ENCODE measurements around the gene CDKL5.

The CDKL5 gene

DNA sequence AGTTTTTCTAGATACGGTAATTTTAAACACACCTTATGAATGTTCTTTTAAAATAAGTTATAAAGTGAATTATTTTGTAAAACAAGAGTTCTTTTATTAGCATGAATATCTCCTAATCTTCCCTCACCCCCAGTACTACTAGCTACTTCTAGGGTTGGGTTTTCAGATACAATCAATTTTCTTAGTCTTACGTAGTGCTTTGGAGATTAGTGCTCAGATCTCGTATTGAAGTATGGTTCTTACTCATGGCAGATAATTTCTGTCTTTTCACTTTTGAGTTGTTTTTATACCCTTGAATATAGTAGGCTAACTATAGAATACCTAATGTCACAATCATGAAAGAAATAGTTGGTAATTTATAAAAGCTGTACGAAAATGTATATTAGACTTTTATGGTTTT, 43.2 kb downstream of the CDKL5 start:
- H3K4me3 ChIP-seq (ENCODE audit: control insufficient read depth, low read depth, low read length) = no peak overlapping the region
- no peak for DNase-seq (ENCODE audit: low read depth)
- TF ChIP-seq, protein P1, sequence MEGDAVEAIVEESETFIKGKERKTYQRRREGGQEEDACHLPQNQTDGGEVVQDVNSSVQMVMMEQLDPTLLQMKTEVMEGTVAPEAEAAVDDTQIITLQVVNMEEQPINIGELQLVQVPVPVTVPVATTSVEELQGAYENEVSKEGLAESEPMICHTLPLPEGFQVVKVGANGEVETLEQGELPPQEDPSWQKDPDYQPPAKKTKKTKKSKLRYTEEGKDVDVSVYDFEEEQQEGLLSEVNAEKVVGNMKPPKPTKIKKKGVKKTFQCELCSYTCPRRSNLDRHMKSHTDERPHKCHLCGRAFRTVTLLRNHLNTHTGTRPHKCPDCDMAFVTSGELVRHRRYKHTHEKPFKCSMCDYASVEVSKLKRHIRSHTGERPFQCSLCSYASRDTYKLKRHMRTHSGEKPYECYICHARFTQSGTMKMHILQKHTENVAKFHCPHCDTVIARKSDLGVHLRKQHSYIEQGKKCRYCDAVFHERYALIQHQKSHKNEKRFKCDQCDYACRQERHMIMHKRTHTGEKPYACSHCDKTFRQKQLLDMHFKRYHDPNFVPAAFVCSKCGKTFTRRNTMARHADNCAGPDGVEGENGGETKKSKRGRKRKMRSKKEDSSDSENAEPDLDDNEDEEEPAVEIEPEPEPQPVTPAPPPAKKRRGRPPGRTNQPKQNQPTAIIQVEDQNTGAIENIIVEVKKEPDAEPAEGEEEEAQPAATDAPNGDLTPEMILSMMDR (IDR thresholded peaks at IDR 0.05; ENCODE audit: control insufficient read depth, insufficient read depth, low read depth, low read length, missing control alignments) = no peak

DNA sequence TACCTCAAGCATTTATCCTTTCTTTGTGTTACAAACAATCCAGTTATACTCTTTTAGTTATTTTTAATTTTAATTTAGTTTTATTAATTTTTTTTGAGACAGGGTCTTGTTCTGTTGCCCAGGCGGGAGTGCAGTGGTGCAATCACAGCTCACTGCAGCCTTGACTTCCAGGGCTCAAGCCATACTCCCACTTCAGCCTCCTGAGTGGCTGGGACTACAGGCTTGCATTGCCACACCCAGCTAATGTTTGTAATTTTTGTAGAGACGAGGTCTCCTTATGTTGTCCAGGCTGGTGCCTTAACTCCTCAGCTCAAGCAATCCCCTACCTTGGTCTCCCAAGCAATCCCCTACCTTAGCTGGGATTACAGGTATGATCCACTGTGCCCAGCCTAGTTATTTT, 45.9 kb downstream of the CDKL5 start:
- H3K4me3 ChIP-seq (ENCODE audit: control insufficient read depth, low read depth, low read length) = no peak overlapping the region
- TF ChIP-seq, protein P1 (IDR thresholded peaks at IDR 0.05; ENCODE audit: control insufficient read depth, insufficient read depth, low read depth, low read length, missing control alignments) = no peak
- DNase-seq (ENCODE audit: low read depth) = no peak

DNA sequence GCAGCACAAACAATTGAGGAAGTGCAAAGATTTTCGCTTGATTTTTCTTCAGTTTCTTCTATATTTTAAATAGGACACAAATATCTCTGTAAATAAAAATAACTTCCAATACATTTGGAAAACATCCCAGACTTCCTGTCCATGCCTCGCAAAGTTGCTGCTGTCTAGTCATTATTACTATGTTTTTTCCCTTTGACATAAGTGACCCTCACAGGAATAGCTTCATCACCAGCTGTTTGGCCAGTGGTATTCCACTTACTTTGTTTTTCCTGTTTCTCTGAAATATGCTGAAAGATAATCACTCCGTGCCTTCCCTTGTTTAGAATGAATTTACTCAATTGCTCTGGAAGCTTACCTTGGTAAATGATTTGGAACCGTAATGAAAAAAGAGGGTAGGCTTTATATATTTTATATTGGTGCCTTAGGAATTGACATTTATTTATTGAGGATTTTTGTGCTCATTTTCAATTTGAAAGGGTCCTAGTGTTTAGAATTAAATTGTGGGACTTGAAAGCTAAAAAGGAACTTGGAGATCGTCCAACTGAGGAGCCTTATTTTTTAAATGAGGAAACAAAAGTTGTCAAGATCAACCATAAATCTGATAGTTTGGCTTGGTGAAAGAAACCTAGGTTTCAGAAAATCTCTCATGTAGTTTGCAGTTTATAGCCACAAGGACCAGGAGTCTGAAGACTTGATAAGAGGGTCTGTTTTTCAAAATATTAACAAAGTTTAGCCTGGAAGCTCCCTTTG, 65.6 kb downstream of the CDKL5 start:
- DNase-seq (ENCODE audit: low read depth) = no peak
- H3K4me3 ChIP-seq (ENCODE audit: control insufficient read depth, low read depth, low read length) = no peak overlapping the region
- TF ChIP-seq, protein P1 (IDR thresholded peaks at IDR 0.05; ENCODE audit: control insufficient read depth, insufficient read depth, low read depth, low read length, missing control alignments) = no peak

DNA sequence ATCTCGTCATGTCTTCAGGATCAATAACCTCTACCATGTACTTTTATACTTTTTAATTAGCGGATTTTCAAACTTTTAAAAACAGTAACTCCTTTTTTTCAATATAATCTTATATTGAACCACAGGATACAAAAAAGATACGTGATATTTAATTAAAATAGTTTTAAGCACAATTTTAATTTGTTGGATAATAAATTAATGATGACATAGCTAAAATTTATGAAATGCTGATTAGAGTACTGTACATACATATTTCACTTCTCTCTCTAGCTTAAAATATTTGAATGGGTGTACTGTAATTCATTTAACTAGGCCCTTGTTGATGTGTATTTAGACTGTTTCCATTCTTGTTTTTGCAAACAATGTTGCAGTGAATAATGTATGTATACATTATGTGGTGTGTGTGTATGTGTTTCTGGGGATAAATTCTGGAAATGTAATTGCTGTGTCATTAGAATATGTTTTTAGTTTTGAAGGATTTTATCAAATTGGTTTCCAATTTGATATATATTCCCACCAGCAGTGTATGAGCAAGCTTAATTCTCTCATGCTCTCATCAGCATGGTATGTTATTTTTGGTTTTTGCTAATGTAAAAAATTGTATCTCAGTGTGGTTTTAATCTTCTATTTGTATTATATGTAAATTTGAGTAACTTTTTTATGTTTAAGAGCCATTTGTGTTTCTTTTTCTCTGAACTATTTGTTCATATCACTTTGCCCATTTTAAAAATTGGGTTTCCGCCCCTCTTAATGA, 66.4 kb downstream of the CDKL5 start:
- DNase-seq (ENCODE audit: low read depth) = no peak
- no peak overlapping the region for H3K4me3 ChIP-seq (ENCODE audit: control insufficient read depth, low read depth, low read length)
- TF ChIP-seq, protein P1 (IDR thresholded peaks at IDR 0.05; ENCODE audit: control insufficient read depth, insufficient read depth, low read depth, low read length, missing control alignments) = no peak

DNA sequence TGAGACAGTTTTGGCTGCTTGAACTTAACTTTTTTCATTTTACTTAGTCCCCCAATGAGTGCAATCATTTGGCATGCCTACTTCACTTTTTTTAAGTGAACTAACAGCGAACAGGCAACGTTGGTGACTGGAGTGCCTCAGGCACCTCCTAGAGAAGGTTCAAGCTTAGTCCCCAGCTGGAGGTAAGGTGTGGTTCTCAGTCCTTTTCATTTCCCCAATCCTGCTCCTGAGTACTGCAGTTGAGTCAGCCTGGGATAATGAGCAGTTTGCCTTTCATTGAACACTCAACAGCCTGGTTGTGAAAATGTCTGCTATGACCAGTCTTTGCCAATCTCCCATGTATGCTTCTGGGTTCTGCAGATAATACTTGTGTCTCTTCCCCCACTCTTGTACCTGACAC, 109.5 kb downstream of the CDKL5 start:
- no peak overlapping the region for H3K4me3 ChIP-seq (ENCODE audit: control insufficient read depth, low read depth, low read length)
- DNase-seq (ENCODE audit: low read depth) = no peak
- TF ChIP-seq, protein P1 (IDR thresholded peaks at IDR 0.05; ENCODE audit: control insufficient read depth, insufficient read depth, low read depth, low read length, missing control alignments) = no peak

DNA sequence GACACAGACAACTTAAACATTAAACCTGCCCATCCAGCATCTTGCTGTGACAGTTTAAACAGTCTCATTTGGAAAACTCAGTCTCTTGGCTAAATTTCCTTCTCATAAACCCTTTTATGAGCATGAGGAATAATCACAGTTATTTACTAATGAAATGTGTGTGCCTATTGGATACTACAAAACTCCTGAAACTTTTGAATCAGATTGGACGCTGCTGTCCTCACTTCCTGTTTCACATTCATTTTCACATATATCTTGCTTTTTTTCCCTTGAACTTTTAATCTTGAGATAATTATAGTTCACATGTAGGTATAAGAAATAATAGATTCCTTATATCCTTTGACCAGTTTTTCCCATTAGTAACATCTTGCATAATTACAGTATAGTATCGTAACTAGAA, 111.7 kb downstream of the CDKL5 start:
- TF ChIP-seq, protein P1 (IDR thresholded peaks at IDR 0.05; ENCODE audit: control insufficient read depth, insufficient read depth, low read depth, low read length, missing control alignments) = no peak
- H3K4me3 ChIP-seq (ENCODE audit: control insufficient read depth, low read depth, low read length) = no peak overlapping the region
- no peak for DNase-seq (ENCODE audit: low read depth)
